SK-N-SH (cell line): Measurements from ENCODE around the gene IRGQ. TPM values are rescaled to one million over a fixed set of nuclear protein-coding genes. Genes with fewer than 3 reads are reported as not detected.

Source experiments
- CTCF ChIA-PET: fragments of 300-600, 350-600 bp; formaldehyde crosslinking; extraction: SDS; loops from one replicate; lab custom pipeline; 2021; lab: Yijun Ruan, JAX
- POLR2A ChIA-PET: fragments of 350-600 bp; sonication (Branson Sonifier 250); formaldehyde crosslinking; extraction: SDS; loops from one replicate; lab custom pipeline; 2020; ENCODE audit warnings: antibody characterized with exemption, inconsistent platforms; lab: Yijun Ruan, JAX
- DNase-seq: peaks from one replicate; pipeline ENCODE4 v3.0.0; 2012
- H2AFZ ChIP-seq: fragments of 200-600 bp; sonication (generic); 2 replicates; pipeline ENCODE4 v1.8.1; 2016; ENCODE audit warnings: antibody characterized with exemption, mild to moderate bottlenecking, low read depth
- H3F3A ChIP-seq: fragments of 200-600 bp; sonication (generic); replicated peaks from 2 replicates; pipeline ENCODE3; 2016; ENCODE audit warnings: antibody characterized with exemption, mild to moderate bottlenecking; ENCODE audit not compliant: insufficient read depth
- H3K27ac ChIP-seq, 2 experiments: fragments of 200-500 bp in 1 of 2; fragments of 200-600 bp in 1 of 2; sonication (Bioruptor generic) in 1 of 2; sonication (generic), shearing (Covaris generic) in 1 of 2; 2 replicates each; pipeline versions ENCODE4 v1.5.1 to v1.6.1; 2014 to 2016; ENCODE audit warnings: low read depth in 2 of 2, inconsistent platforms in 1 of 2, low read length in 1 of 2, mild to moderate bottlenecking in 1 of 2, mixed read lengths in 1 of 2
- H3K27me3 ChIP-seq: fragments of 200-600 bp; sonication (generic), shearing (Covaris generic); 2 replicates; pipeline ENCODE4 v1.6.1; 2016; ENCODE audit warnings: mixed run types; ENCODE audit not compliant: insufficient read depth
- H3K36me3 ChIP-seq, 2 experiments: fragments of 200-500 bp in 1 of 2; fragments of 200-600 bp in 1 of 2; sonication (Bioruptor generic) in 1 of 2; sonication (generic) in 1 of 2; replicated peaks in 1 of 2; 2 replicates each; pipeline versions ENCODE3 to v1.5.1; 2014 to 2016; ENCODE audit warnings: low read length in 1 of 2, mild to moderate bottlenecking in 1 of 2; ENCODE audit not compliant: insufficient read depth in 2 of 2, control insufficient read depth in 1 of 2
- H3K4me1 ChIP-seq, 2 experiments: fragments of 200-500 bp in 1 of 2; fragments of 200-600 bp in 1 of 2; sonication (Bioruptor generic) in 1 of 2; sonication (generic), shearing (Covaris generic) in 1 of 2; 2 replicates each; pipeline versions ENCODE4 v1.5.1 to v1.6.1; 2014 to 2016; ENCODE audit warnings: low read depth in 1 of 2, low read length in 1 of 2, mixed run types in 1 of 2; ENCODE audit not compliant: insufficient read depth in 2 of 2, control insufficient read depth in 1 of 2
- H3K4me2 ChIP-seq: fragments of 200-600 bp; sonication (generic), shearing (Covaris generic); 2 replicates; pipeline ENCODE4 v1.6.1; 2017; ENCODE audit warnings: mixed run types
- H3K4me3 ChIP-seq, 2 experiments: fragments of 200-500 bp in 1 of 2; fragments of 200-600 bp in 1 of 2; sonication (Bioruptor generic) in 1 of 2; sonication (generic), shearing (Covaris generic) in 1 of 2; 2 replicates each; pipeline versions ENCODE4 v1.5.1 to v1.8.1; 2014 to 2016; ENCODE audit warnings: low read depth in 2 of 2, inconsistent platforms in 1 of 2, low read length in 1 of 2, mild to moderate bottlenecking in 1 of 2, mixed read lengths in 1 of 2, moderate library complexity in 1 of 2
- H3K79me2 ChIP-seq: fragments of 200-600 bp; sonication (generic); 2 replicates; pipeline ENCODE4 v1.8.1; 2017; ENCODE audit warnings: mild to moderate bottlenecking; ENCODE audit not compliant: insufficient read depth
- H3K9ac ChIP-seq: fragments of 200-600 bp; sonication (generic); 2 replicates; pipeline ENCODE4 v1.6.1; 2017; ENCODE audit warnings: mixed run types
- H3K9me2 ChIP-seq: fragments of 200-600 bp; sonication (generic); 2 replicates; pipeline ENCODE4 v1.6.1; 2017; ENCODE audit warnings: mixed run types
- H3K9me3 ChIP-seq: fragments of 200-600 bp; sonication (generic); 2 replicates; pipeline ENCODE4 v1.6.1; 2017; ENCODE audit warnings: mixed run types, mild to moderate bottlenecking, moderate library complexity
- H4K20me1 ChIP-seq: fragments of 200-600 bp; sonication (generic); 2 replicates; pipeline ENCODE4 v1.6.1; 2017; ENCODE audit warnings: mild to moderate bottlenecking, mixed run types; ENCODE audit not compliant: insufficient read depth
- CHD2 ChIP-seq: fragments of 150-350 bp; IDR thresholded peaks from 2 replicates; pipeline ENCODE4 v1.6.1; 2018; ENCODE audit warnings: low read length; ENCODE audit not compliant: partially characterized antibody
- FOXM1 ChIP-seq: IDR thresholded peaks from 2 replicates; pipeline ENCODE4 v1.4.0; 2012; ENCODE audit warnings: low read depth, mild to moderate bottlenecking
- GABPA ChIP-seq: IDR thresholded peaks from 2 replicates; pipeline ENCODE4 v1.4.0; 2012; ENCODE audit warnings: low read depth, mild to moderate bottlenecking
- GATA2 ChIP-seq: sonication (generic); formaldehyde crosslinking; IDR thresholded peaks from 2 replicates; pipeline ENCODE4 v1.5.0; 2020; ENCODE audit warnings: mild to moderate bottlenecking, missing genetic modification reagents
- IRF3 ChIP-seq: fragments of 150-350 bp; IDR thresholded peaks from 2 replicates; pipeline ENCODE4 v1.6.1; 2016; ENCODE audit warnings: mild to moderate bottlenecking, low read depth, low read length
- RAD21 ChIP-seq: IDR thresholded peaks from 2 replicates; pipeline ENCODE4 v1.6.1; 2012; ENCODE audit warnings: mild to moderate bottlenecking, low read length
- REST ChIP-seq: IDR thresholded peaks from 2 replicates; pipeline ENCODE4 v1.6.1; 2012; ENCODE audit warnings: mild to moderate bottlenecking, low read depth, low read length, moderate library complexity
- USF1 ChIP-seq: IDR thresholded peaks from 2 replicates; pipeline ENCODE4 v1.4.0; 2012; ENCODE audit warnings: low read depth, borderline replicate concordance
- WGBS: methylation state at CpG from one replicate; pipeline ENCODE4 v1.1.6; 2017; ENCODE audit warnings: low lambda C conversion rate; 5-methylcytosine and 5-hydroxymethylcytosine counted together
- polyA plus RNA-seq, 3 experiments: library from polyadenylated mRNA; depleted of rRNA; stranded (reverse); fragments of >200 nt; gene quantifications; 2 replicates each; pipeline ENCODE4 v1.2.3, GENCODE V29; 2012

IRGQ gene
- polyA plus RNA-seq, 1 of the 3 experiments (the other 2 are of a cell fraction), result 8.4 TPM

- Histone ChIP-seq H3K79me2 (no peaks in the 10 kb centered on the region; the same call in 1 of the 2 replicates), H3K4me2 (no peak overlapping the region), H3K9me2 (no peaks in the 10 kb centered on the region), H3K27me3 (no peaks in the 10 kb centered on the region), H4K20me1 (no peaks in the 10 kb centered on the region), H3K27ac (no peak overlapping the region), H3K9ac (no peak overlapping the region), H2AFZ (no peak overlapping the region), H3K36me3 (peaks cover 18 to 46% of the 10 kb centered on the region in 2 experiments), H3K4me3 (no peak overlapping the region), H3F3A (peaks cover 13% of the 10 kb centered on the region), H3K4me1 (no peaks in the 10 kb centered on the region), H3K9me3 (no peaks in the 10 kb centered on the region)
- WGBS, result no CpG with 5 or more reads among the region's 3 CpGs
- ChIA-PET POLR2A (no interaction called here), CTCF (interaction anchor here (2.1 to 8.5 kb wide), 2 partner anchors 33 to 43 kb away, joined by 9 to 104 read pairs; partner anchors contain the start of genes IRGQ and ZNF576)
- DNase-seq, result no peak
- TF ChIP-seq IRF3 (no peak), REST (no peak), CHD2 (no peak), RAD21 (no peak), FOXM1 (no peak), GABPA (no peak), GATA2 (CRISPR knock-in tag) (no peak), USF1 (no peak)
These were observed 43.8 kb downstream of the IRGQ start for GRCh38 chr19:43552198-43552450.

- H3K4me1 ChIP-seq, result no peaks in the 10 kb centered on the region
- no peak overlapping the region for H3K9ac ChIP-seq
- no peaks in the 10 kb centered on the region for H3K27me3 ChIP-seq
- POLR2A ChIA-PET, result no interaction called here
- H3K4me3 ChIP-seq, result no peak overlapping the region
- no peaks in the 10 kb centered on the region for H3K9me3 ChIP-seq
- no peak overlapping the region for H2AFZ ChIP-seq
- TF ChIP-seq CHD2, result no peak
- 92% methylated on average over 20 of the region's 23 CpGs for WGBS
- H3K27ac ChIP-seq, result no peak overlapping the region
- H4K20me1 ChIP-seq, result no peaks in the 10 kb centered on the region
- CTCF ChIA-PET, result interaction anchor here (0.8 to 8.5 kb wide), 2 partner anchors 16 to 44 kb away, joined by 3 to 104 read pairs; partner anchors contain the start of genes IRGQ and ZNF576
- peaks cover 10% of the 10 kb centered on the region for H3F3A ChIP-seq
- no peak for DNase-seq
- no peaks in the 10 kb centered on the region; the same call in 1 of the 2 replicates for H3K79me2 ChIP-seq
- H3K9me2 ChIP-seq, result no peaks in the 10 kb centered on the region
- H3K36me3 ChIP-seq, result peaks cover 17 to 46% of the 10 kb centered on the region in 2 experiments
- no peak overlapping the region for H3K4me2 ChIP-seq
These were observed 44.3 kb downstream of the IRGQ start for GRCh38 chr19:43551399-43552197.
